Hematopoietic multipotent progenitor cell treated with erythropoietin and hydrocortisone succinate and interleukin-3 and kit ligand, for 6 days (in vitro differentiated cells): ENCODE data around the gene ATP9A.

Source experiments
- DNase-seq: peaks from one replicate; pipeline ENCODE4 v3.0.0-alpha.2; 2015

The ATP9A gene

DNA sequence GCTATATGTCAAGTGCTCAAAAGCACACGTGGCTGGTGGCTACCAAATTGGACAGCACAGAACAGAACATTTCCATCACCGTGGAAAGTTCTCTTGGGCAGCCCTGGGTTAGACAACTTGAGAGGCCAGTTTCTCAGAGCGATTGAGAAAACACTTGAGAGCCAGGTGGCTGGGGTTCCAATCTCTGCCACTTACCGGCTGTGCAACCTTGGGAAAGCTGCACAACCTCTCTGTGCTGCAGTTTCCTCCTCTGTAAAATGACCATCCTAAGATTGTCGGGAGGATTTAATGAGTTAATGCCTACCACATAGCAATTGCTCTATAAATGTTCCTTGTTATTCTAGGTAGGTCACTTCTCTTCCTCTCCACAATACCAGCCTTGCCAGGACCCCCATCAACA lies 200.6 kb downstream of the ATP9A start:
- DNase-seq: no peak

DNA sequence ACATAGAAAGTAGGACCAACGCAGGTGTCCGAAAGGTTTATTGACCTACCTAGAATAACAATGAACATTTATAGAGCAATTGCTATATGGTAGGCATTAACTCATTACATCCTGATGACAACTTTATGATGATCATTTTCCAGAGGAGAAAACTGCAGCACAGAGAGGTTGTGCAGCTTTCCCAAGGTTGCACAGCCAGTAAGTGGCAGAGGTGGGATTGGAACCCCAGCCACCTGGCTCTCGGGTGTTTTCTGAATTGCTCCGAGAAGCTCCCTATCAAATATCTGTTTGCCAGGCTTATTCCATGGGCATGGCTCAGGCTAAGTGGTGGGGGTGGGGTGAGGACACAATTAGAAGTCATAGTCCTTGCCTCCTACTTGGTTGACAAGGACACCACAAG lies 201.6 kb downstream of the ATP9A start:
- DNase-seq: no peak

DNA sequence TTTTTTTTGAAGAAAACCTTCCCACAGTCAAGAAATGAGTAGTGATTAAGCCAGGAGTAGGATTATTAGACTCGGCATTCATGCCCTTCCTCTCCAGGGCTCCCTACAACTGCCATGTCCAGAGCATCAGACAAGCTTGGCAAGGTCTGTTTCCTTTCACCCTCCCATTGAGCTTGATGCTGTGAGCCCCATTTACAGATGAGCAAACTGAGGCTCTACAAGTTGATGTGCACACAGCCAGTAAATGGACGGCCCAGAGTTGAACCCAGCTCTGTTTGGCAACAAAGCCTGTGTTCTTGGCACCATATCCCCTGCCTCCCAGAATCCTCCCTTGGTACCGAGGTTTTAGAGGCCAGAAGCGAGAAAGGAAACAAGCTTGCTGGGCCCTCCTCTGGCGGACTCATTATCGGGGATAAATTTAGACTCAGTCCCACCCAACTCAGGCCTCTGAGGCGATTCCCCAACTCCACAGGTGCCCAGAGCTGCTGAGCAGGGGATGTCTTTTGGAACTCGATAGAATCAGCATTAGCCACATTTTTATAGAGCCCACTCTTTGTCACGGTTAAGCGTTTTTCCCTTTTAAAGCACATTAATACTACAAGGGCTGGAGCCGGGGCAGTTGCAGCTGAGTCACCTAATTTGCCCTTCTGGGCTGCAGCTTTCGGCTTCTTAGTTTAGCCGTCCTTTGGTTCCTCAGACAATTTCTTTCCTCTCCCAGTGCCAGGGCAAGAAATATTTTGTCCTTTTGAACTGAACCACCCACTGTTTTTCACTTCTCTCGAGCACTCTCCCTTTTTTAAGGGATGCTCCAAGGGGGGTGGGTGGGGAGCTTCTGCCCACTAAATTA lies 202.7 kb downstream of the ATP9A start:
- DNase-seq: no peak

DNA sequence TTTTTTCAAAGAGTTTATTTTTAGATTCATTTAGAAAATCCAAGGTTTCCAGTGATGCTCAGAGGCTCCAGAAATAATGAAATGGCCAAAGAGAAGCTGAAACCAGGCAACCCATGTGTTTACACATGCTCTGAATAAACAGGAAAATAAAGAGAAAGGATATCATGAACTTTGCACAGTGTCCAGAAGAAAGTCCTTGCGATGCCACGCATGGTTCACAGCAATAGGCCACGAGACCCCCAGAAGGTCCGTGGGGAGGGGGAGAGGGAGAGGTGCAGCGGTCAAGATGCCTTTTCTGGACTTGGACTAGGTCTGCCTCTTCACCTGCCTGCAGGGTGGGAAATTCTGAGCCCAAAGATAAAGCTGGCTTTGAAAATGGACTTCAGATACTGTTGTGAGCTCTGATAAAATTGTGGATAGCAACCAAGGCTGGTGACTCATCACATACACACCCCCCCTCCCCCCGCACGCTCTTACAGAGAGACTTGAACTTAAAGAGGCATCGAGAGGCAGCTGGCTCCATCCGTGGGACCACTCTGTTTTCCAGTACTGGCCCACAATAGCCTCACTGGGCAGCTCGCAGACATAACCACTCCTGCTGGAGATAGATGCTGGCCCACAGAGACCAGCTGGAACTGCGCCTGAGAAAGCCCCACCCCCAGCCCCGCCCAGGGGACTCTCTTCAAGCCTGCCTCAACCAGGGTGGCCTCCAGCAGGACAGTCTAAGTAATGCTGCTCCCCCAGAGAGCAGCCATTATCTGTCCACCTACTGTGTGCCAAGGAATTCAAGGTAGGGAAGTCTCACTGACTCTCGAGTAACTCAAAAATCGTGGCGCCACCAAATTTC lies 204.5 kb downstream of the ATP9A start:
- peak; percentile 90 for DNase-seq

DNA sequence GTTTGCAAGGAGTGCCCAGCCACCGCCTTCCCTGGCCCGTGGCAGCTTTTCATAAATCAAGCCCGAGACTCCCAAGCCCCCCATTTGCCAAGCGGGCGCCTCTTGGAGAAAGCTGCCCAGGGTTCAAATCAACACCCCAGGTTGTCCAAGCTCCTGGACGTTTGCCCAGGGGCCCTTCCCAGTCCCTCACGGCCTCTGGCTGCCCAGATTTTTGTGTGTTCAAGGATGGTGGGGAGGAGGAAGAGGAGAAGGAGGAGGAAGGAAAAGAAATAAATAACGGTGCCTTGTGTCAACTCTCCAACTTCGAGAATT lies 205.1 kb downstream of the ATP9A start:
- DNase-seq: no peak

DNA sequence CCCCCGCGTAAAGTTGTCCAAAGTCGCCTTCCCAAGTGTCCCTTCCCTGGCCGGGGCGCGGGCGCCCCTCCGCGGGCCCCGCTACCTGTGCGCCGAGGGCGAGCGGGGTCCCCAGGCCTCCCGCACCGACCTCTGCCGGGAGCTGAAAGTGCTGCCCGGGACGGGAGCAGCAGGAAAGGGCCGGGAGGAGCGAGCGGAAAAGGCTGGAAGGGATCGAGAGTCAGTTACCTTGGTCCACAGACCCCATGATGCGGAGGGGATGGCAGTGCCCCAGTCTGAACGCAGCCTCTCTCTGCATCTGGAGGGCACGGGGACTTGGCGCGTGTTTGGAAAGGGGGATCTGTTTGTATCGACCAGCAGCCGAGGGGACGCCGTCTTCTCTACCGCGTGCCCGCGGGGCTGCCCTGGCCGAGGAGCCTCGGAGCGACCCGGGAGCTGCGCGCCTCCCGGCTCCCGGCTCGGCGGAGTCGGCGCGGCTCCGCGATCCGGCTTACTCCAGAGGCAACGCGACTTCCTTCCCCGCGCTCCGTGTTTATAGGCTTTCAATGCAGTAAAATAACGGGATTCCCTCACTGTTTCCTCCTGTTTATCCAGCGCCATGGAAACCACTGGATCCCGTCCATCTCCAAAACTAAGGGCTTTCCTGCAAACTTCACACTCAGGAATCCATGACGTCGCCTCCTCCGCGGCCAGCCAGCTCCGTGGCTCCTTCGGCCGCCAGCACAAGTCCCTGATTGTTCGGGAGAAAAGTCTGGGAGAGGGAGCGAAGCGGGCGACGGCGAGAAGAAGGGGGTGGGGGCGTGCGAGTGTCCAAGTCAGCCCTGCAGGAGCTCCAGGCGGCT lies 205.6 kb downstream of the ATP9A start:
- no peak for DNase-seq

DNA sequence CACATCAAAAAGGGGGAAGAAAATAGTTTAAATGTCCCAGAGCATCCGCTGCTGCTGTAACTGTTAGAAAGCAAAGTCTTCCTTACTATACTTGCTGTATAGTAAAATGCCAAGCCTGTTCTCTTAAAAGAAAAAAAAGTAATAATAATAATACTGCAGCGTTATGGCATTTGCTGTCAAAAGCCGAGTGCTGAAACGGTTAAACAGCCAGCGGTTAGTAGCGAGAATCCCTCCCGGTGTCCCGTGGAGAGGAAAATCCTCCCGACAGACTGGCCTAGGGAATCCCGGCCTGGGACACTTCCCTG lies 206.2 kb downstream of the ATP9A start:
- peak; percentile 19 for DNase-seq

DNA sequence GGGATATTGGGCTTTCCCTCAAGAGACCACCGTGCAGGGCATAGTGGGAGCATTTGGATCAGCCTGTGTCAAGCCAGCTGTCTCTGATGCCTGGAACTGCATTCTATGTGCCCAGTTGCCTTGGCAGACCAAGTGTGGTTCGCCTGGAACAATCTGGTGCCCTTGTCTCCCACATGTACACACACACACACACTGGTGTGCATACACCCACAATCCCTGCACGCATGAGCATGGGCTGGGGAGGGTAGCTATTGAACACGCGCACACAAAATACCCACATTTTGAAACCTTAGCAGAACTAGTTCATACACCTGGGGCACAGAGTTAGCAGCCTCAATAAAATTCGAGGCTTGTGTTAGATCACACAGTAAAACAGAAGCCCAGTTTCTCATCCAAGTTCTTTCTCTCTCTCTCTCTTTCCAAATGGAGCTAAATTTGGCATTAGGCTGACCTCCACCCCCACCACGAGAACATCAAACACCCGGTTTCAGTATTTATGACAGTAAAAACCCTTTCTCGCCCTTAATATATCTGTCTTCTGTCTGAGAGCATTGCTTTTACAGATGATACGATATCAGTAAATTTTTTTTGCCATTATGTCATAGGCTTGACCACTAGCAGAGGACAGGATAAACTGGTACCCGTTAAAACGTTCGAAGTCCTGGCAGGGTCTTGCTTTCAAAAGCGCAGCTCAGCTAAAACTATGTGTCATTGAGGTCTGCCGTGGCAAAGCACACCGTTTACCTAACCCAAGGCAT lies 207.5 kb downstream of the ATP9A start:
- no peak for DNase-seq

DNA sequence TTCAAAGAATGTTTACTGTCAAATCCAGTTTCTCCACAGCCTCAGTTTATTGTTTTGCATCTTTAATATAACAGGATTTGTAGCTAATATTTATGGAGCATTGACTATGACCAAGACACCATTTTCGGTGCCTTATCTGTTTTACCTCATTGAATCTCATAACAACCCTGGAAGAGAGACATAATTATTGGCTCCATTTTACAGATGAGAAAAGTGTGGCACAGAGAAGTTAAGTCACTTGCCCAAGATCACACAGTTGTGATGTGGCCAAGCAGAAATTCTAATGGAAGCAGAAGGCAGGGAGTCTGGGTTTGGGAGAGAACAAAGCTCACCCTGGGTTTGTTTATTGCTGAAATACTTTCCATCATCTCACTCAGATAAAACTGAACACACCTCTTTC lies 208.1 kb downstream of the ATP9A start:
- DNase-seq: no peak

DNA sequence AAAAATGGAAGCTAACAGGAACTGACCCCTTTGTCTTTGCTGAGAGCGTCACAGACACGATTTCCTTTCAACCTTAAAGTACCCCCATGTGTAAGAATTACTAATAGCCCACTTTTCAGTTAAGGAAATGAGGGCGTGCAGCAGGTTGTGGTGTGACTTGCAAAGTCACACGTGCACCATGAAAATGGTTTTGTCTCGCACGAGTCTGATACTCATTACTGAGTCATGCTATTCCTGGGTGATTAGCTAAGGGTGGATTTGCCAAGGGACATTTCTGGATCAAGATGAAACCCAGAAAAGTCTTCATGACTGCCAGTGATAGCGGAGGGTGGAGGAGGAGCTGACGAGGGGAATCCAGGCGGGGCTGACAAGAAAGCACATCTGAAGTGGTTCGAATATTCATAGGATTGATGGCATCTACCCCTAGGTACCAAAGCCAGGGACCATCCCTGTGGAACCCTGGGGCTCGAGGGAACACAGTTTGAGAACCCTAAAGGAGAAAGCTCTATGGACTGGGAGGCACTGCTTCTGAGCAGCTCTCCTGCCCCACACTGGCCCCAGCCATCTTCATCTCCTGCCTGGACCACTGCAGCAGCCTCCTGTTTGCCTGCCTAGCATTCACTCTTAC lies 213.5 kb downstream of the ATP9A start:
- no peak for DNase-seq

DNA sequence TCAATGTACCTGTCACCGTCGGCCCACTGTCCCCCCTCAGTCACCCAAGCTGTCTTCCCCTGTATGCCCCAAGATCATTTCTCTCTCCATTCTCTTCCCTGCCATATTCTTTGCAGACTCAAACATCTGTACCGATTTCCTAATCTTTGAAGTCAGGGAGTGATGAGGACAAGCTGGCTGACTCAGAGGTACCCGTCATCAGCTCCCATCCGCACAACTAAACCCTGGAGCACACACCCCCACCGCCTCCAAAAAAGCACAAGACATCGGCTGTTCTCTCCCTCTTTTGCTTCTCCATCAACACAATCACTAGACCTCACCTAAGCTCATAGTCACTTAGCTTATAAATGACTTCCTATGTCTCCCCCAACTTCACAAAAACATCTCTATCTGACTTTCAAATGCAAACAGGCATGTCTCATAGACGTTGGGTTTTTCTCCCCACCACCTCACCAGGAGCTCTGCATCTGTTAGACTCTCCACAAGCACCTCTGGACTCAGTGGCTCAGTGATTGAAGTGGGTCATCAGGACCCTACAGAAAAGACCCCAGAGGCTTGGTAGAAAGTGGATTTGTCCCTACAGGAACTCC lies 214.2 kb downstream of the ATP9A start:
- no peak for DNase-seq

DNA sequence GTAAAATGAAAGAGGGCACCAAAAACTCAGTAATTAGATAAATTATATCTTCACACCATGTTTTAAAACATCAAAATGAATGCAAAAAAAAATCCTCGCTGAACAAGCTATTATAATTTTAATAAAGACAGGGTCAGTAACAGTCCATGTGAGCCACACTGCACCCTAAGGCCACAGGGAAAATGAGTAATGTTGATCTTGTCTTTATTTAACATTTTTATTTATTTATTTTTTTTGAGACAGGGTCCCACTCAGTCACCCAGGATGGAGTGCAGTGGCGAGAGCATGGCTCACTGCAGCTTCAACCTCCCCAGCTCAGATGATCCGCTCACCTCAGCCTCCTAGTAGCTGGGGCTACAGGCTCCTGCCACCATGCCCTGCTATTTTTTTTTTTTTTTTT lies 217.0 kb downstream of the ATP9A start:
- no peak for DNase-seq

DNA sequence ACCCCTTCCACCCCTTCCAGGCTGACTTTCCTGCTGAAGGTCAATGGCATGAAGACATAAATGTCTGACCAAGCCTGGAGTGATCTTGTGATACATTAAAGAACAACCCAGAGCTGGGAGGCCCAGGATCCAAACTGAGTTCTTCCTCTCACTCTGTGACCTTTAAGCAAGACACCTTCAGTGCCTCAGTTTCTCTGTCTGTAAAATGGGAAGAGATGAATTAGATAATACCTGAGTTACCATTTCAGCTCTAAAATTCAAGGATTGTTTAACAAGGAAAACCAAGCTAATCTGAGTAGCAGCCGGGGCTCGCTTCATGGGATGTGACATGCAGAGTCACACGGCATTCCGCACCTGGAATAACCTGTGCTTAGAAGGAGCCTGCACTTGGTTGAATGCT lies 218.7 kb downstream of the ATP9A start:
- DNase-seq: no peak

DNA sequence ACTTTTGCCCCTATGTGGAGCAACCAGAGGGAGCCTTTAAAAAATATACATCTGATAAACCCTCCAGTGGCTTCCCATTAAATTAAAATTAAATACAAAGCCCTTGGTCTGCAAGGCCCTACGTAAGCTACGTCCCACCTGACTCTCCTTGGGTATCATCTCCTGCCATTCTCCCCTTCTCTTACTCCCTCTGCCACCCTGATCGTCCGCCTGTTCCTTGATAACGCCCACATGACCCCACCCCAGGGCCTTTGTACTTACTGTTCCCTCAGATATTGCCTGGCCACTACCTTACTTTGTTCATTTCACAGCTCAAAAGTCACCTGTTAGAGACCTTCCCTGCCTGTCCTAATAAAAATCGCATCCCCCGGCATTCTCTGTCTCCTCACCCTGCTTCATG lies 220.2 kb downstream of the ATP9A start:
- peak; percentile 79 for DNase-seq
